ENCODE results near the gene LPCAT3. TPM values are rescaled to one million over a fixed set of nuclear protein-coding genes. Genes with fewer than 3 reads are reported as not detected.

The LPCAT3 gene
- total RNA-seq, 1 donor from 2014 or later: 42.0 TPM

GRCh38 chr12:7023114-7023513 lies 4.8 kb upstream of the LPCAT3 start:
- DNase-seq (ENCODE audit: extremely low spot score in 2 of 2): no peak
- H3K27ac ChIP-seq: no peak overlapping the region
- H3K4me3 ChIP-seq: no peak overlapping the region
- H3K4me1 ChIP-seq: peaks cover 5% of the 10 kb centered on the region
- no peaks in the 10 kb centered on the region for H3K36me3 ChIP-seq
- H3K9me3 ChIP-seq: no peaks in the 10 kb centered on the region
- TF ChIP-seq POLR2A (IDR thresholded peaks at IDR 0.05) (no peak), CTCF (IDR thresholded peaks at IDR 0.05) (no peak), POLR2AphosphoS5 (IDR thresholded peaks at IDR 0.05; ENCODE audit: insufficient read depth in 1 of 2, low read depth in 1 of 2) (no peak)
- H3K27me3 ChIP-seq: no peaks in the 10 kb centered on the region
- intact Hi-C loops (cut with DNase I): no loop called here

DNA sequence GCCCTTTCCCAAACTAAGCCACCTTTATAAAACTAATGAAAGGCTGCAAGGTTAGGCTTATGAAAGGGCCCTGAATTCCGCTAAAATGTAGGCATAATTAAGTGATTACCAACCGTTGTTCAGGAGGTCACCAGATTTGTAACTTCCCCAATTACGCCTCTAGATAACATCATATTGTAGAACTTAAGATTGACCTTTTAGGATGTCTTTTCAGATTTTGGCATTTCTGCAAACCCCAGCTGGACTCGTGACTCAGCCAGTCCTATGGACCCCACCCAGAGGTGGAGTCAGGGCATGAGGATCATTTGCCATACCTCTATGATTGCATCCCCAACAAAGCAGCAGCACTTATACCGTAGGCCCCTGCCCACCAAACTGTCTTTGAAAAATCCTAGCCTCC lies 3.7 kb upstream of the LPCAT3 start:
- intact Hi-C loops (cut with DNase I): no loop called here
- no peaks in the 10 kb centered on the region for H3K36me3 ChIP-seq

DNA sequence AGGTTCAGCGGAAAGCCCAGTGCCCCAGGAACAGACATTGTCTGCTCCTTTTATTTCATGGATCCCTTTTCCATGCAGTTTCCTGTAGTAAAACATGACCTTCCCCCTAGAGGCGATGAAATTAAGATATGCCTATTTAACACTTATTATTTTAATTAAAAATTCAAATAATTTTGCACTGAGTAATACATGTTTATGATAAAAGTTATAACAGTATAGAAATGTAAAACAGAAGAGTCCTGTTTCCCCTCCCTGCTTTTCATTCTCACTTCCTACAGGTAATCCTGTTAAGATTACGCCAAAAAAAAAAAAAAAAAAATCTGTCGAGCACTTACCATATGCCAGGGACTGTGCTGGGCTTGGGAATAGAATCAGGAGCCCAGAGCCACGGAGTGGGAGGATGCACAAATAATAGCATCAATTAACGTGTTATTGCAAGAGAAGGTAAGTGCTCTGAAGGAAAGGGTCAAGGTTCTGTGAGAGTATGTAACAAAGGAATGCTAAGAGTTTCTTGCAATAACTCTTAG lies 830 bp upstream of the LPCAT3 start:
- H3K4me1 ChIP-seq: peaks cover 29% of the 10 kb centered on the region
- H3K36me3 ChIP-seq: no peaks in the 10 kb centered on the region
- no peaks in the 10 kb centered on the region for H3K27me3 ChIP-seq
- no peak for DNase-seq (ENCODE audit: extremely low spot score in 2 of 2)
- H3K27ac ChIP-seq: peak overlapping the region; percentile 84
- H3K9me3 ChIP-seq: no peaks in the 10 kb centered on the region
- intact Hi-C loops (cut with DNase I): loop anchor here (5.0 kb wide), 1 partner anchor 47 kb away; the partner anchor contains the start of genes EMG1 and PHB2
- peak overlapping the region in 1 of 2 donors; percentile 90 for H3K4me3 ChIP-seq
- no peak for TF ChIP-seq CTCF (IDR thresholded peaks at IDR 0.05)
- TF ChIP-seq POLR2AphosphoS5 (IDR thresholded peaks at IDR 0.05; ENCODE audit: insufficient read depth in 1 of 2, low read depth in 1 of 2): no peak
- TF ChIP-seq POLR2A (IDR thresholded peaks at IDR 0.05): no peak

More for the DNA sequence above, 3.7 kb upstream of the LPCAT3 start:
- Histone ChIP-seq H3K4me3 (no peak overlapping the region), H3K27ac (no peak overlapping the region), H3K27me3 (no peaks in the 10 kb centered on the region), H3K9me3 (no peaks in the 10 kb centered on the region), H3K4me1 (peaks cover 15% of the 10 kb centered on the region)
- TF ChIP-seq CTCF (IDR thresholded peaks at IDR 0.05): no peak
- no peak for TF ChIP-seq POLR2A (IDR thresholded peaks at IDR 0.05)
- no peak for DNase-seq (ENCODE audit: extremely low spot score in 2 of 2)

DNA sequence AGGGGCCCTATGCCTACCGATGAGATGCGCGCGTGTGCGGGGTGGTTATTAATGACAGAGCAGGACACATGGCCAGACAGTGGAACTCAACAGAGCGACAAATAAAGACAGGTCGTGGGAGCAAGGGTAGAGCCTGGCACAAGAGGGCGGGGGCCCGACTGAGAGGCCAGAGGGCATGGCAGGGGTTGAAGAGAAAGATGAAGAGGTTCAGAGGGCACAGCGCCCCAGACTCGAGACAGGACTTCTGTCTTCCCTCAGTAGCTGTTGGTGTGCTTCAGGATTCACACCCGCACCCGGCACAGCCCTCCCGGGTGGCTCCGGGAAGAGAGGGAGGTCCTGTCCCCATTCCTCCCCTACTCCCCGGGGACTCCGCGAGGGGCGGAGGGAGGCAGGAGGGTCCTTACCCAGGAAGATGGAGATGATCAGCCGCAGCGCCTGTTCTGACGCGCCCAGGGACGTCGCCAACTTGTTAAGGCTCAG lies 366 bp downstream of the LPCAT3 start:
- Histone ChIP-seq H3K36me3 (no peaks in the 10 kb centered on the region), H3K9me3 (no peaks in the 10 kb centered on the region), H3K4me3 (peak overlapping the region; percentile 90 to 96), H3K27ac (peak overlapping the region; percentile 84), H3K4me1 (peaks cover 29% of the 10 kb centered on the region), H3K27me3 (no peaks in the 10 kb centered on the region)
- TF ChIP-seq POLR2AphosphoS5 (IDR thresholded peaks at IDR 0.05; ENCODE audit: insufficient read depth in 1 of 2, low read depth in 1 of 2) (no peak), POLR2A (IDR thresholded peaks at IDR 0.05) (no peak), CTCF (IDR thresholded peaks at IDR 0.05) (no peak)
- intact Hi-C loops (cut with DNase I): loop anchor here (5.0 kb wide), 1 partner anchor 46 kb away; the partner anchor contains the start of genes EMG1 and PHB2
- DNase-seq (ENCODE audit: extremely low spot score in 2 of 2): peak in 1 of 2 donors; percentile 92

DNA sequence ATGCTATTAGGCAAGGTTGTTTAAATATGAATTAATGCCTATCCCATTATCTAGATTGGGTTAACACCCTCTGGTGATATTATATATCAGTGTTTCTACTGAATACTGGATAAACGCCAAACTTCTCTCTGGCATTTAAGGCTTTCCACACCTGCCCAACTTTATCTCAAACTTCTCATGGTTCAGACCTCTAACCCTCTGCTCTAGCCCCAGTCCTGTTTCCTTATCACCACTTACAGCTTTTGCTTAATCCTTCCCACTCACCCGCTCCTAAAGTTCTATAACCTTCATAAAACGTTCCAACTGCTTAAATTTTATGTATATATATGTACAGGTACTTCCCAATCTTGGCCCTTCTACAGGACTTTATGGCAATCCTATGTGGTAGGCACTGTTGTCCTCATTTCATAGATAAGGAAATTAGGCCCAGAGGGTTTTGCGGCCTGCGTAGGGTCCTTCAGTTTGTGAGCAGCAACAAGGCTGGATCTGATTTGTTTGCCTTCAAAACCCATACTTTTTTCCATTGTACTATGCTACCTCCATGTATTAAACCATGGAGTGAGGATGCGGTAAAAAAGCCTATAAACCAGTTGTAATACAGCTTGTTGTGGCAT lies 1.2 kb downstream of the LPCAT3 start:
- Histone ChIP-seq H3K36me3 (no peaks in the 10 kb centered on the region), H3K9me3 (no peaks in the 10 kb centered on the region), H3K27ac (peak overlapping the region; percentile 84), H3K4me1 (peaks cover 29% of the 10 kb centered on the region), H3K27me3 (no peaks in the 10 kb centered on the region), H3K4me3 (peak overlapping the region; percentile 90 to 96)
- TF ChIP-seq POLR2AphosphoS5 (IDR thresholded peaks at IDR 0.05; ENCODE audit: insufficient read depth in 1 of 2, low read depth in 1 of 2) (no peak), POLR2A (IDR thresholded peaks at IDR 0.05) (no peak), CTCF (IDR thresholded peaks at IDR 0.05) (no peak)
- intact Hi-C loops (cut with DNase I): loop anchor here (5.0 kb wide), 1 partner anchor 45 kb away; the partner anchor contains the start of genes EMG1 and PHB2
- DNase-seq (ENCODE audit: extremely low spot score in 2 of 2): no peak
